Neural cell (in vitro differentiated cells): ENCODE results near the gene PADI2.

Source experiments
- EP300 ChIP-seq: fragments of 450-650 bp; conservative IDR thresholded peaks from 2 replicates; pipeline ENCODE4 v1.6.1; 2014; ENCODE audit warnings: antibody characterized with exemption, mild to moderate bottlenecking, moderate library complexity; ENCODE audit not compliant: poor library complexity, severe bottlenecking
- EZH2 ChIP-seq: fragments of 200-600, 300-800 bp; shearing (Covaris generic), sonication (generic); IDR thresholded peaks from 2 replicates; pipeline ENCODE4 v1.6.1; 2014; ENCODE audit warnings: antibody characterized with exemption, low read length, borderline replicate concordance, mild to moderate bottlenecking; ENCODE audit not compliant: insufficient read depth, poor library complexity, severe bottlenecking
- MXI1 ChIP-seq: fragments of 450-650 bp; conservative IDR thresholded peaks from 2 replicates; pipeline ENCODE4 v1.6.1; 2014; ENCODE audit warnings: antibody characterized with exemption, mild to moderate bottlenecking; ENCODE audit not compliant: poor library complexity, severe bottlenecking
- POLR2AphosphoS5 ChIP-seq: IDR thresholded peaks from 2 replicates; pipeline ENCODE4 v1.6.1; 2012
- RAD21 ChIP-seq: fragments of 450-650 bp; conservative IDR thresholded peaks from 2 replicates; pipeline ENCODE4 v1.6.1; 2014; ENCODE audit warnings: antibody characterized with exemption, mild to moderate bottlenecking, moderate library complexity
- SMC3 ChIP-seq: fragments of 450-650 bp; conservative IDR thresholded peaks from 2 replicates; pipeline ENCODE4 v1.6.1; 2014; ENCODE audit warnings: antibody characterized with exemption, mild to moderate bottlenecking, moderate library complexity; ENCODE audit not compliant: poor library complexity
- TF ChIP-seq, protein P1 (sequence below): fragments of 450-650 bp; IDR thresholded peaks from 2 replicates; pipeline ENCODE4 v1.5.1; 2014; ENCODE audit warnings: antibody characterized with exemption, mild to moderate bottlenecking, moderate library complexity; ENCODE audit not compliant: poor library complexity, severe bottlenecking
- TF ChIP-seq, protein P2 (sequence below): IDR thresholded peaks from 2 replicates; pipeline ENCODE4 v1.6.1; 2012; ENCODE audit warnings: borderline replicate concordance

DNA sequence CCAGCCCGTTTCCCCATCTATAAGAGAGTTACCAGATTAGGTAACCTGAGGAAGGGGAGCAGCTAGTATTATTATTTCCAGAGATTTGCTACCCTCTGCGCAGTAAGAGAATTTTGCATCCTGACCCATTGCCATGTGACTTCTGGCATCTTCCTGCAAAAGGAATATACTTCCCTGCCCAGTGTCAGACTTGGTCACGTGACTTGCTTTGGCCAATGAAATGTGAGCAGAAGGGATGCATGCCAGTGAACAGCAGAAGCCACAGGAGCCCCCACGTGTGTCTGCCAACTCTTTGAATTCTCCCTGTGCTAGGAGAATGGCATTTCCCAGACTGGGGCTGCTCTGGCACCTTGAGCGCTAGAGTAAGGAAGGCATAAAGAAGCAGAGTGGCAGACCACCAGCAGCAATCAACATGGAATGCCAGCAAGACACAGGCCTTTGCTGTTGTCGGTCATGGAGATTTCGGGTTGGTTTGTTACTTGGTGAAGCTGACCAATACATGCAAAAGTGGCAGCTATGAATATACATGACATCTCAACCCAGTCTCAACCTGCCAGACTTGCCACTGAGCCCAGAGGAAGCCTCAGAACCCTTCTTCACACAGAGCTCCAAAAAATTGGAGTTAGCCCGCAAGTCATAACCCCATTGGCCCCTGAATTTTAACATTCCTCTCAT is 39.0 kb downstream of the PADI2 start:
- TF ChIP-seq SMC3: no peak
- TF ChIP-seq, protein P1, sequence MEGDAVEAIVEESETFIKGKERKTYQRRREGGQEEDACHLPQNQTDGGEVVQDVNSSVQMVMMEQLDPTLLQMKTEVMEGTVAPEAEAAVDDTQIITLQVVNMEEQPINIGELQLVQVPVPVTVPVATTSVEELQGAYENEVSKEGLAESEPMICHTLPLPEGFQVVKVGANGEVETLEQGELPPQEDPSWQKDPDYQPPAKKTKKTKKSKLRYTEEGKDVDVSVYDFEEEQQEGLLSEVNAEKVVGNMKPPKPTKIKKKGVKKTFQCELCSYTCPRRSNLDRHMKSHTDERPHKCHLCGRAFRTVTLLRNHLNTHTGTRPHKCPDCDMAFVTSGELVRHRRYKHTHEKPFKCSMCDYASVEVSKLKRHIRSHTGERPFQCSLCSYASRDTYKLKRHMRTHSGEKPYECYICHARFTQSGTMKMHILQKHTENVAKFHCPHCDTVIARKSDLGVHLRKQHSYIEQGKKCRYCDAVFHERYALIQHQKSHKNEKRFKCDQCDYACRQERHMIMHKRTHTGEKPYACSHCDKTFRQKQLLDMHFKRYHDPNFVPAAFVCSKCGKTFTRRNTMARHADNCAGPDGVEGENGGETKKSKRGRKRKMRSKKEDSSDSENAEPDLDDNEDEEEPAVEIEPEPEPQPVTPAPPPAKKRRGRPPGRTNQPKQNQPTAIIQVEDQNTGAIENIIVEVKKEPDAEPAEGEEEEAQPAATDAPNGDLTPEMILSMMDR: no peak
- TF ChIP-seq POLR2AphosphoS5: no peak
- TF ChIP-seq, protein P2, sequence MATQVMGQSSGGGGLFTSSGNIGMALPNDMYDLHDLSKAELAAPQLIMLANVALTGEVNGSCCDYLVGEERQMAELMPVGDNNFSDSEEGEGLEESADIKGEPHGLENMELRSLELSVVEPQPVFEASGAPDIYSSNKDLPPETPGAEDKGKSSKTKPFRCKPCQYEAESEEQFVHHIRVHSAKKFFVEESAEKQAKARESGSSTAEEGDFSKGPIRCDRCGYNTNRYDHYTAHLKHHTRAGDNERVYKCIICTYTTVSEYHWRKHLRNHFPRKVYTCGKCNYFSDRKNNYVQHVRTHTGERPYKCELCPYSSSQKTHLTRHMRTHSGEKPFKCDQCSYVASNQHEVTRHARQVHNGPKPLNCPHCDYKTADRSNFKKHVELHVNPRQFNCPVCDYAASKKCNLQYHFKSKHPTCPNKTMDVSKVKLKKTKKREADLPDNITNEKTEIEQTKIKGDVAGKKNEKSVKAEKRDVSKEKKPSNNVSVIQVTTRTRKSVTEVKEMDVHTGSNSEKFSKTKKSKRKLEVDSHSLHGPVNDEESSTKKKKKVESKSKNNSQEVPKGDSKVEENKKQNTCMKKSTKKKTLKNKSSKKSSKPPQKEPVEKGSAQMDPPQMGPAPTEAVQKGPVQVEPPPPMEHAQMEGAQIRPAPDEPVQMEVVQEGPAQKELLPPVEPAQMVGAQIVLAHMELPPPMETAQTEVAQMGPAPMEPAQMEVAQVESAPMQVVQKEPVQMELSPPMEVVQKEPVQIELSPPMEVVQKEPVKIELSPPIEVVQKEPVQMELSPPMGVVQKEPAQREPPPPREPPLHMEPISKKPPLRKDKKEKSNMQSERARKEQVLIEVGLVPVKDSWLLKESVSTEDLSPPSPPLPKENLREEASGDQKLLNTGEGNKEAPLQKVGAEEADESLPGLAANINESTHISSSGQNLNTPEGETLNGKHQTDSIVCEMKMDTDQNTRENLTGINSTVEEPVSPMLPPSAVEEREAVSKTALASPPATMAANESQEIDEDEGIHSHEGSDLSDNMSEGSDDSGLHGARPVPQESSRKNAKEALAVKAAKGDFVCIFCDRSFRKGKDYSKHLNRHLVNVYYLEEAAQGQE: no peak
- TF ChIP-seq EZH2: no peak
- no peak for TF ChIP-seq RAD21
- TF ChIP-seq MXI1: no peak
- no peak for TF ChIP-seq EP300
